Posterior vena cava (tissue), 2 donors: ENCODE results near the gene ADAMTS6. TPM values are rescaled to one million over a fixed set of nuclear protein-coding genes. Genes with fewer than 3 reads are reported as not detected.
"Not testable (repeated sequence)": the region's sequence is repeated elsewhere in the genome, so short reads cannot be mapped to it uniquely, and the experiment has no call there.

Experiments
- DNase-seq: peaks from one replicate; pipeline ENCODE4 v3.0.0-alpha.2; 2020; ENCODE audit warnings: low spot score
- intact Hi-C, 2 donors: fragments of 100-400 bp; cut with DNase I; formaldehyde crosslinking; loops; one replicate each; pipeline versions ENCODE4 v1.14.1 to v1.14.2; 2022 to 2023
- long read RNA-seq, 2 donors: library from polyadenylated mRNA; unstranded; transcript quantifications; one replicate each; pipeline ENCODE4 v2.0.0, GENCODE V29; 2020 to 2021
- total RNA-seq, 2 donors: library from RNA; stranded (reverse); fragmentation: NEBNext Ultra II Directional; extraction: Animal tissue kit (Norgen Biotek cat#: 25700); gene quantifications; one replicate each; pipeline ENCODE4 v1.2.1, GENCODE V29; 2021
- donor health status: DM: yes; HTN: yes; CAD: no.
- donor health status: DM: yes; HTN: yes; CAD: no.

The ADAMTS6 gene, protein sequence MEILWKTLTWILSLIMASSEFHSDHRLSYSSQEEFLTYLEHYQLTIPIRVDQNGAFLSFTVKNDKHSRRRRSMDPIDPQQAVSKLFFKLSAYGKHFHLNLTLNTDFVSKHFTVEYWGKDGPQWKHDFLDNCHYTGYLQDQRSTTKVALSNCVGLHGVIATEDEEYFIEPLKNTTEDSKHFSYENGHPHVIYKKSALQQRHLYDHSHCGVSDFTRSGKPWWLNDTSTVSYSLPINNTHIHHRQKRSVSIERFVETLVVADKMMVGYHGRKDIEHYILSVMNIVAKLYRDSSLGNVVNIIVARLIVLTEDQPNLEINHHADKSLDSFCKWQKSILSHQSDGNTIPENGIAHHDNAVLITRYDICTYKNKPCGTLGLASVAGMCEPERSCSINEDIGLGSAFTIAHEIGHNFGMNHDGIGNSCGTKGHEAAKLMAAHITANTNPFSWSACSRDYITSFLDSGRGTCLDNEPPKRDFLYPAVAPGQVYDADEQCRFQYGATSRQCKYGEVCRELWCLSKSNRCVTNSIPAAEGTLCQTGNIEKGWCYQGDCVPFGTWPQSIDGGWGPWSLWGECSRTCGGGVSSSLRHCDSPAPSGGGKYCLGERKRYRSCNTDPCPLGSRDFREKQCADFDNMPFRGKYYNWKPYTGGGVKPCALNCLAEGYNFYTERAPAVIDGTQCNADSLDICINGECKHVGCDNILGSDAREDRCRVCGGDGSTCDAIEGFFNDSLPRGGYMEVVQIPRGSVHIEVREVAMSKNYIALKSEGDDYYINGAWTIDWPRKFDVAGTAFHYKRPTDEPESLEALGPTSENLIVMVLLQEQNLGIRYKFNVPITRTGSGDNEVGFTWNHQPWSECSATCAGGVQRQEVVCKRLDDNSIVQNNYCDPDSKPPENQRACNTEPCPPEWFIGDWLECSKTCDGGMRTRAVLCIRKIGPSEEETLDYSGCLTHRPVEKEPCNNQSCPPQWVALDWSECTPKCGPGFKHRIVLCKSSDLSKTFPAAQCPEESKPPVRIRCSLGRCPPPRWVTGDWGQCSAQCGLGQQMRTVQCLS (N-terminal part only)
- 10 to 100 TPM in 1 of 2 donors, 1 to 10 TPM in 1; 5.5 to 14.4 TPM for total RNA-seq
- long read RNA-seq, donor 1, partial matches to known transcripts: 1 of 6 reads
- long read RNA-seq, donor 1, other reads (novel, unspliced or antisense): 5 of 6 reads
- long read RNA-seq, donor 2, partial matches to known transcripts: 0 of 1 reads
- long read RNA-seq, donor 2, other reads (novel, unspliced or antisense): 1 of 1 reads

DNA sequence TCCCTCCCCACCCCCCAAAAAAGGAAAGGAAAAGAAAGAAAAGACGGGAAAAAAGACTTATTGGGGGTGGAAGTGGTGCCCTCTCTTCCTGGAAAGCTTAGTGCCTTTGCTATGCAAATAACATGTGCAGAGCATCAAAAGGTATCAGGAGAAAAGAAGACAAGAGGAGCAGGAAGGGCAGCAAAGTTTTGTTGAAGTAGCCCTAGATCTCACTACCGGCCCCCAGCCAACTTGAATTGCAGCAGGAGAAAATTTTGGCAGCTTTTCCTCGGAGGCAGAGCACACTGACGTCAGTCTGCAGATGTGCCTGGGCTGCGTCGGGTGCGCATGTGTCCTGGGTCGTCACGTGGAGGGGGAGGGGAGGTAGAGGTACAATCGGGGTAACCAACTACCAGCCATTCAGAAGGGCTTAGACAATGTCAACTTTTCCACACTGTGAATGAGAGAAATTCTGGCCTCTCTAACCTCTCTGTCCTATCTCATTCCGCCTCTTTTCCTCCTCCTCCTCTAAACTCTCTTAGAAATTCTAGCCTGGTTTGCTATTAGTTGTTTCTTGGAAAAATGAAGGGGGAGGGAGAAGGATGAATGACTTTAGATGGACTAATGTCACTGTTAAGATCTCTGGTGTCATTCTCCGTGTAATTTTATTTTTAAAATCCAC, at the start of gene ADAMTS6:
Gene ADAMTS6 (minus strand): TSS at position 286 of the 661 bp plus-strand sequence. CDS start 8,247 bp downstream, outside the sequence.
- intact Hi-C loops: loop anchor here (10.0 kb wide), 5 partner anchors 377 to 847 kb away; no protein-coding TSS in a partner anchor

DNA sequence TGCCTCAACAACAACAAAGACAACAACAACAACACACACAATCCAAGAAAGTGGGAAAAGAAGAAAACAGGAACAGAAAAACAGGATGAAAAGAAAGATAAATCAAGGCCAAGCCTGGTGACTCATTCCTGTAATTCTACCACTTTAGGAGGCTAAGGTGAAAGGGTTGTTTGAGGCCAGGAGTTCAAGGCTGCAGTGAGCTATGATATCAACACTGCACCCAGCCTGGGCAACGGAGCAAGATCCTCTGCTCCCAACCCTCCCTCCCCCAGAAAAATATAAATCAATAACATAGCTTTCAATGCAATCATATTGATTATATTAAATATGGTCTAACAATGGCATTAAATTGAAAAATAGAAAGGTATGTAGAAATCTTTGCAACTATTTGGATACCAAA, 49.2 kb upstream of the ADAMTS6 start:
- DNase-seq: no peak
- intact Hi-C loops: no loop called here

More for the DNA sequence above, at the start of gene ADAMTS6:
- DNase-seq: peak; percentile 97

DNA sequence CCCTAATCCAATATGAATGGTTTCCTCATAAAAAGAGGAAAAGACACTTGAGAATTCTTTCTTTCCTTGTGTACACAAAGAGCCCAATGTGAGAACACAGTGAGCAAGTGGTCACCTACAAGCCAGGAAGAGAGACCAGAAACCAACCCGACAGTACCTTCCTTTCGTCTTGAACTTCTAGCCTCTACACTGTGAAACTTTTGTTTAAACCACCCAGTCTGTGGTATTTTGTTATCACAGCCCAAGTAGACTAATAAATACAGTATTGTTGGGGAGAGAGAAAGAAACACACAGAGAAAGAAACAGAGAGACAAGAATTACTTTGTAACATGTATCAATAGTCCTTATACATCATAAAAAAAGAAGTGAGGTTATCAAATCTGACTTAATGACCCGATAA, 44.0 kb upstream of the ADAMTS6 start:
- intact Hi-C loops: no loop called here
- no peak for DNase-seq

DNA sequence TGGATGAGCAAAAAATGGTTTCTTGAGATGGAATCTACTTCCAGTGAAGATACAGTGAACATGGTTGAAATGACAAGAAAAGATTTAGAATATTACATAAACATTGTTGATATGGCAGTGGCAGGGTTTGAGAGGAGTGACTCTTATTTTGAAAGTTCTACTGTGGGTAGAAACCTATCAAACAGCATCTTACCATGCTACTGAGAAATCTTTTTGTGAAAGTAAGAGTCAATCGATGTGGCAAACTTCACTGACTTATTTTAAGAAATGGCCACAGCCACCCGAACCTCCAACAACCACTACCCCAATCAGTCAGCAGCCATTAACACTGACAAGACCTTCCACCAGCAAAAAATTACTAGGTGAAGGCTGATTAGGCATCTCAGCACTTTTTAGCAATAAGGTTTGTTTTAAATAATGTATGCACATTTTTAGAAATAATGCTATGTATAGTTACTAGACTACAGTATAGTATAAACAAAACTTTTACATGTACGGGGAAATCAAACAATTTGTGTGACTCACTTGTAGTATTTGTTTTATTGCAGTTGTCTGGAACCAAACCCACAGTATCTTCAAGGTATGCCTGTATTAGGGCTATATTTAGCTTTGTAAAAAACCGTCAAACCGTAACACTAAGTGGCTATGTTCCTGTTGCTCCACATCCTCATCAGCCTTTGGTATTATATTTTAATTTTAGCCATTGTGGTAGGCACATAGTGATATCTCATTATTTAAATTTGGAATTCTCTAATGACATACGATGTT, 30.6 kb upstream of the ADAMTS6 start:
- intact Hi-C loops: no loop called here
- DNase-seq: no peak

DNA sequence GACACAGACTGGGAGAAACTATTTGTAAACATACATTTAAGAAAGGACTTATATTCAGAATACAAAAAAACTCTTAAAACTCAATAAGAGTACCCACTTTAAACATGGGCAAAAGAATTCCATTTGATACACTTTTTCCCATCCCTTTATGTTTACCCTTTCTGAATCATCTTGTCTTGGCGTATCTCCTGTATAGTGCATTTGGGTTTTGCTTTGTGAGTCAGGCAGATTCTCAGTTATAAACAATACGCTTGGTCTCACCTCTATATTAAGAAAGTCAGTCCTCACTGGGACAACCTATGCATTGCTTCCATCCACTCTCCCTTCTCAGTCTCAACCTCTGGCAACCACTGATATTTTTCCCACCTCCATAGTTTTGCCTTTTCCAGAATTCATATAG, 27.3 kb upstream of the ADAMTS6 start:
- intact Hi-C loops: no loop called here
- no peak for DNase-seq

DNA sequence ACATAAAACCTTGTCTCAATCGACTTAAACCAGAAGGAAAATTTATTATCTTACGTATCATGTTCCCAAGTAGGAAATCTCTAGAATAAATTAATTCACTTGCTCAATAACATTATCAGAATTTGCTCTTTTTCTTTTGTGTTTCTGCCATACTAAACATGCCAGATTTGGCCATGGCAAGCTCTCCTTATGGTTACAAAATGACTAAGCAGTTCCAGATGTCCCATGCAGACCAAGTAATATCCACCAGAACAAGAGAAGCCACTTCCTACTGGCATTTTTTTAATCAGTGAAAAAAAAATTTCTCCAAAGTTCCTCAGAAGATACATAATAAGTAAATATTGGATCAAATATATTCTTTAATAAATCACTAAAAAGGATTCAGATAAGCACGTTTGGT, 25.2 kb upstream of the ADAMTS6 start:
- no peak for DNase-seq
- intact Hi-C loops: no loop called here

DNA sequence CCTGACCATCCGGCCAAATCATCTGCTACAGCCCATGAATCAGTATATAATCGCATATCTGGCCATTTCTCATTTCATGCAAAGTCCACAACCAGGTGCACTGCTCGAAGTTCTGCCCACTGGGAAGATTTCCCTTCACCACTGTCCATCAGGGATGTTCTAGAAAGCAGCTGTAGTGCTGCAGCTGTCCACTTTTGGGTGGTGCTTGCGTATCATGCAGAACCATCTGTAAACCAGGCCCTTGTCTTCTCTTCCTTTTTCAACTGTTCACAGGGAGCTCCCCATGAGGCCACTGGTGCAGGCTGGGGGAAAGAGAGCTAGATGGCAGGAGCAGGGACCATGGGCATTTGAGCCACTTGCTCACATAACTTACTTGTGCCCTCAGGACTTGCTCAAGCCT, 7.4 kb upstream of the ADAMTS6 start:
- intact Hi-C loops: loop anchor here (5.0 to 10.0 kb wide), 6 partner anchors 384 to 867 kb away; no protein-coding TSS in a partner anchor

DNA sequence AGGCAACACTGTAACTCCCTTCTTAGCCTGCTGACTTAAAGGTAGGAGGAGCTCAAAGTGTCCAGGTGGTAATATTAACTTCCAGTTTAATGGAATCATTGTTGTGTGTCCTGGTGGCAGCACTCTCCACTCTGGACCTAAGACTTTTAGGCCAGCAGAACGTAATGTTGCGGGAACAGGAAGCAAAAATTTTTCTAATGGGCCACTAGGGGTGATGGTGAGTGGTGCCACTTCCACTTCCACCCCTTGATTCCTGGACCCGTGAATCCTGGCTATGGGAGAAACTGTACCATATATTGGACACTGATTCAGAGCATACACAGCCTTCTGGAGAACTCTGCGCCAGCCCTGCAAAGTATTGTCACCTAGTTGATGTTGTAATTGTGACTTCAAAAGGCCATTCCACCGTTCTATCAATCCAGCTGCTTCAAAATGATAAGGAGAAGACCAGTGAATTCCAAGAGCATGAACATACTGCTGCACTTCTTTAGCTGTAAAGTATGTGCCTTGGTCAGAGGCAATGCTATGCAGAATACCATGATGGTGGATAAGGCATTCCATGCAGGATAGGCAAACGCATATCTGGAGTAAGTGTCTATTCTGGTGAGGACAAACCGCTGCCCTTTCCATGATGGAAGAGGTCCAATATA, 6.4 kb upstream of the ADAMTS6 start:
- intact Hi-C loops: loop anchor here (5.0 to 10.0 kb wide), 6 partner anchors 383 to 866 kb away; no protein-coding TSS in a partner anchor
- DNase-seq: not testable (repeated sequence)

More for the DNA sequence above, 7.4 kb upstream of the ADAMTS6 start:
- no peak for DNase-seq

DNA sequence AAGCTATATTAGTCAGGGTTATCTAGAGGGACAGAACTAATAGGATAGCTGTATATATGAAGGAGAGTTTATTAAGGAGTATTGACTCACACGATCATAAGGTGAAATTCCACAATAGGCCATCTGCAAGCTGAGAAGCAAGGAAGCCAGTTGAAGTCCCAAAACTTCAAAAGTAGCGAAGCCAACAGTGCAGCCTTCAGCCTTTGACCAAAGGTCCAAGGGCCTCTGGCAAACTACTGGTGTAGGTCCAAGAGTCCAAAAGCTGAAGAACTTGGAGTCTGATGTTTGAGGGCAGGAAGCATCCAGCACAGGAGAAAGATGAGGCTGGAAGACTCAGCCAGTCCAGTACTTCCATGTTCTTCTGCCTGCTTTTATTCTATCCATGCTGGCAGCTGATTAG, 5.1 kb upstream of the ADAMTS6 start:
- not testable (repeated sequence) for DNase-seq
- intact Hi-C loops: loop anchor here (5.0 to 10.0 kb wide), 6 partner anchors 382 to 865 kb away; no protein-coding TSS in a partner anchor

DNA sequence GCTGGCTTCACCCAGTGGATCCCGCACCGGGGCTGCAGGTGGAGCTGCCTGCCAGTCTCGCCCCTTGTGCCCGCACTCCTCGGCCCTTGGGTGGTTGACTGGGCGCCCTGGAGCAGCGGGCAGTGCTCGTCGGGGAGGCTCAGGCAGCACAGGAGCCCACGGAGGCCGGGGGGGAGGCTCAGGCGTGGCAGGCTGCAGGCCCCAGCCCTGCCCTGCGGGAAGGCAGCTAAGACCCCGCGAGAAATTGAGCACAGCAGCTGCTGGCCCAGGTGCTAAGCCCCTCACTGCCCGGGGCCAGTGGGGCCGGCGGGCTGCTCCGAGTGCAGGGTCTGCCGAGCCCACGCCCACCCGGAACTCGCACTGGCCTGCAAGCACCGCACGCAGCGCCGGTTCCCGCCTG, 3.7 kb upstream of the ADAMTS6 start:
- intact Hi-C loops: loop anchor here (5.0 to 10.0 kb wide), 6 partner anchors 381 to 863 kb away; no protein-coding TSS in a partner anchor
- DNase-seq: no peak

DNA sequence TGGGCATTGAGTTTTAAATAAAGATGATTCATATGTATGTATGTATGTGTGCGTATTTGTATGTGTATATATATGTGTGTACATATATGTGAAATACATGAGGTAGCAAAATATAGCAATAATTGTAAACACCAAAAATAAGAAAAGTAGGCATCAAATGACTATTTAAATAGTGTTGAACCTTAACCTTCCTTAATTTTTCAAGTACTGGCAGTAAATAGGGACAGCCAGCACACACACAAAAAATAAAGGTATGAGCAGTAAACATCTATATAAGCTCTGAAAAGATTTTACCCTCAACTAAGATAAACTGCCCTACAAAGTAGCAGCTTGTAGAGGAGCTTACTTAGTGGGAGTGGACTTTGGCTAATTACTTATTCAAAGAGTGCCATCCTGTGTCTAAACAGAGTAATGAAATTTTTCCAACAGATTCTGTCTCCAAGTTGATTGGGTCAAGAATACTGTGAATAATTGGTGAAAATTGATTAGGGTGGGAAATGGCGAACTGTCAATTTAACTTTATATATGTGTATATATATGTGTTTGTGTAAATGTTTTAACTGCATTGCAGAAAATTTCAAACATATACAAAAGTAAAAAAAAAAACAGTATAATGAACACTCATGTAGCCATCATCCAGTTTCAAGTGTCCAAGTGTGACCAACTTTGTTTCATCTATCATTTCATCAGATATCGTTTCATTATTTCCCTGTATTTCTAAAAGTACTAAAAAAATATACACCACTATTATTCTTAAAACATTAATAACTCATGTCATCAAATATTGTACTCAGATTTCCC, 2.0 kb upstream of the ADAMTS6 start:
- DNase-seq: no peak
- intact Hi-C loops: loop anchor here (10.0 kb wide), 5 partner anchors 379 to 849 kb away; no protein-coding TSS in a partner anchor

DNA sequence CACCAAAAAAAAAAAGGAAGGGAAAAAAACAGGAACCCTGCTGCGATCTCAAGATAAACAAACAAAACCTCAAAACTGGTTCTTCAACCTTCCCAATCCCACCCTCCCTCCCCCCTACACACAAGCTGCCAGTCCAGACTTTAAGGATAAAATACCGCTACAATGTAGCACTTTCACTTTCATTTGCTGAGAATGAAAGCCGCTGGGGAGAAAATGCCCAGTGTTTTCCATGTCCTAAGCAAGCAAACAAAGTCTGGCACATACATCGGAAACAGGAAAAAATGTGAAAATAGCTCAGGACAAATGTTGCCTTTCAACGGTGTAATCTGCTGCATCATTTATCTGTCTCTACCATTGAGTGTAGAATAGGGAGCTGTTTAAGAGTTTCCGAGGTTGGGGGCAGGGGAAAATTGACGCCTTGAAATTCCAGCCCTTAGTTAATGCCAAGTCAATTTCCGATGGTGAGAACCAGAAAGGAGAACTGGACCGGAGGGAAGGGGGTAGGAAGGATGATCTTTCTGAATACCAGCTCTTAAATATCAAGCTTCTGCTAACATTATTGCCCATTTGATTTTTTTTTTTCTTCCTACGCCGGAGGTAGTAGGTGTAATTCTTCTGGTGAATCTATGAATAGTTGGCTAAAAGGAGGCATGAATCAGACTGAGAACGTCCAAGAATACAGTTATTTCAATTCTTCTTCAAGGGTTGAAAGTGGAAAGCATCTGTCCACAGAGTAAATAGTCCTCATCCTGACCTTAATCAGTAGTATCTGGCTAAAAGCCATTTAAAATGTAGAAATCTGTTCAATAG, 1.2 kb upstream of the ADAMTS6 start:
- DNase-seq: no peak
- intact Hi-C loops: loop anchor here (10.0 kb wide), 5 partner anchors 378 to 848 kb away; no protein-coding TSS in a partner anchor

DNA sequence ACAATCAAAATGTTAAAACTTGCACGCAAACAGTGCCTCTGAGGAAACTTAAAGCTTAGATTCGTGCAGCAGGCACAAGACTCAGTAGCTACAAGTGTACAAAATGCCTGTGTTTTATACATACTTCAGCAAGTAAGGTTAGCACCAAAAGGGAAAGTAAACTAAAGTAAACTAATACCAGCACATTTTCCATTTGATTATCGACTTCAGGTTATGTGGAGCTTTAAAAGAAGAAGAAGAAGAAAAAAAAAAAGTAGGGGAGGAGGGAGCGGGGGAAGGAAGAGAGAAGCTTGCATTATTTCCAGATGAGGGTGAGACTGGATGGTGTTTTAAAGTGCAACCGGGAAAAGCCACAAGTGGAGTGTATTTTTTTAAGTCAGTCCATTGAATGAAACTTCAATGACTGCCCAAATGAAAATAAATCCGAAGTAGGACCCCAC, 596 bp upstream of the ADAMTS6 start:
- no peak for DNase-seq
- intact Hi-C loops: loop anchor here (10.0 kb wide), 5 partner anchors 378 to 848 kb away; no protein-coding TSS in a partner anchor

DNA sequence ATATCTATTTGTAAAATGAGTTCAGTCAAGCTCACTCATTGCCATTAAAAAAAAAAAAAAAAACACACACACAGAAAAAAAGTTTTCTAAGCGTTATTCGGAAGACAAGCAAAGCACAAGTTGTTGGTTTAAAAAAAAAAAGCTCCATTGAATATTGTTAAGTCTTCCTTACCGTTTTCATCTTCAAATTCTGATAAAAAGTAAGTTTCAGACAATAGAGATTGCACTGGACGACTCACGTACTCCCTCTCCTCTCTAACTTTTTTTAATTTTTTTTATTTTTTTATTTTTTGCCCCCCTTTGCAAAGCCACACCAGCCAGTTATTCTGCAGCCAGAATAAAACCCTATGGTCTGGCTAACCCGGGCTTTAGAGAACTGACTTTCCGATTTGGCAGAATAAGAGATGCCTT, 544 bp downstream of the ADAMTS6 start:
- intact Hi-C loops: loop anchor here (10.0 kb wide), 5 partner anchors 376 to 846 kb away; no protein-coding TSS in a partner anchor
- DNase-seq: no peak

DNA sequence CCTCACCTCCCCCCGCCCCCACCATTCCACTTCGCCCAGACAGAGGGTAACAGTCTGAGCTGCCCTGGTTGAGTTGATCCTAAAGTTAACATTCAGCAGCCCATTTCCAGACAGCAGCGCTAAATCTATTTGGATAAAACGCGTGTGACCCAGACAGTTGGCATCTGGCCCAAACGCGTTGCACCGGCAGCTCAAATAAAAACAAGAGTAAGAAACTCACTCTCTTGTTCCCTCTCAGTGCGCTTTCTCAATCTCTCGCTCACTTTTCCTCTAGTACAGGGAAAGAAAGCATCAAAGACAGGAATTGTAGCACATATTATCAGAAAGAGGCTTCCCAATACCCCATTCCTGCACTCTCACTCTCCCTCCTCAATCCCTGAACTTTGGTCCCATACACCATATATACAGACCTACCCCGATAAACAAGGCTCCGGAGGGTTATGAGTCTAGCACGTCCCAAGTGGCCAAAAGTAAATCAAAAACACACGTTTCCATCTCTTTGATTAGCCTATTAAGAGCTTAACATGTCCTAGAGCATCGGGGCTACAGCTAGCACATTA, 1.3 kb downstream of the ADAMTS6 start:
- intact Hi-C loops: loop anchor here (10.0 kb wide), 5 partner anchors 376 to 846 kb away; no protein-coding TSS in a partner anchor
- peak; percentile 91 for DNase-seq
